ENCODE data around the gene CDC42SE1. TPM values are rescaled to one million over a fixed set of nuclear protein-coding genes. Genes with fewer than 3 reads are reported as not detected.

CDC42SE1 gene, protein sequence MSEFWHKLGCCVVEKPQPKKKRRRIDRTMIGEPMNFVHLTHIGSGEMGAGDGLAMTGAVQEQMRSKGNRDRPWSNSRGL
- 74.5 to 87.3 TPM (median 78.1 TPM) in 5 replicates for total RNA-seq (2022; extraction: Qiagen RNA extraction)

DNA sequence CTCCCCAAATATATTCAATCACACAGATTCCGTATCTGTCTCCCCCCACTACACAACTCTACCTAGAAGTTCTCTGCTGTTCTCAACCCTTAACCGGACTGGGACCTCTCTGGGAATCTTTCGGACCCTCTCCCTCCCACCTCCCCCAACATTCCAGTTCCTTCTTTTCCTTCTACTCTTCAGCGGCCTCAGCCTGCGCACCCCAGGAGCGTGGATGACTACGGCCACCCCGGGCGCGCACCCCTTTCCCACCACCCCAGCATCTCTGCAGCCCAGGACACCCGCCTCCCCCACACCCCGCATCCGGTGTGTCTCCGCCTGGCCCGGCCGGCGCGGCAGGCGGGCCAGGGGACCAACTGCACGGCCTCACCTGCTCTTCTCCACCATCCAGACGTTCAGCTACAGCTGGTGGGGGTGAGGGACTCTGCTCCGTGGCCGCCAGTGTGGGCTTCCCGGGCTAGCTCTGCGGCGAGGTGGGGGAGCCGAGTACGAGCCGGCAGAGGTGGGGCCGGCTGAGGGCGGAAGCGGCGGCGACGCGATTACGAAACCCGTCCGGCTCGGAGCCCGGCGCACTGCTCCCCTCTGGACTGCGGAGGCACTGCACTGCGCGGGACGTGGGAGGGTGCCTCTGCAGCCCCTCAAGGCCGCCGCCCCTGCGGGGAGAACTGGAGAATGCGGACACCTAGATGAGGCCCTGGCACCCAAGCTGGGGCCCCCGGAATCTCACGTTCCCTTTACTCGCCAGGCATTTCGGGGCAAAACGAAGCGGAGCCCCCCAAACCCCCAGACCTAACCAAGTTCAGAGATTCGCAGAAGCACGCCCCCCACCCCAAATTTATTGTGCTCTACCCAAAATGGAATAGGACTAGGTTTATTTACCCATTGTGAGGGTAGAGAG is at the start of gene CDC42SE1:
TSS of gene CDC42SE1 (minus strand) at position 514 of the 898 bp plus-strand sequence. CDS start 3,892 bp downstream, outside the sequence.

DNA sequence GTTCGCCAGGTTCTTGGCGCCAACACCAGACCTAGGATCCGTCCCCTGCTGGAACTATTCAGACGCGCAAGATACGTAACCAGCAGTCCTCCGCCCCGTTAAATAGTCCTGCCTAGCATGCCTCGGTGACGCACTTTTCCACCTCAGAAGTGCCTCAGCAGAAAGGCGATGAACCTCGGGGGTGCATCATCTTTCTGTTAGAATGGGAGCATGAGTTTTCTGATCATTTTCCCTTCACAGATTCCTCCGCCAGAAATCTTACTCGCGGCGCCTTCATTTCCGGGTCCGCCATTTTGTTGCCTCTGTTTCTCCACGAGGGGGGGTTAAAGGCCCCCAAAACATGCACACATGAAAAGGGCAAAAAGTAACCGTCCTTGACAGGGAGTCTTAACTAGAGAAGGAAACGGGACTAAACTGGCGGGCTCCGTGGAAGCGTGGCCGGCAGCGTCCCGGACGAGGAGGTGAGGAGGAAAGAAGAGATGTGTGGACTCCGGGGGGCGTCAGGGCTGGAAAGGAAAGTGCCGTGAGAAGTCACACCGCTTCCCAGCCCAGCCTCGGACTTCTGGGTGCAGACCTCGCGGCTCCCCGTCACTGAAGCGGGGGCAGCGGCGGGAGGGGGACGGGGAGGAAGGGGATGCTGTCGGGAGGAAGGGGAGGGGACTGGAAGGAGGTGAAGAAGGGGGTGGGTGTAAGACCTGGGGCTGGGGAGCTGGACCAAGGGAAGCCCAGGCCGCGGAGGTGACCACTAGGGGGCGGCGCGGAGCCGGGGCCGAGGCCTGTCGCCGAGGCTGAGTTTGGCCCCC is 11.3 kb upstream of the CDC42SE1 start, which contains the start of gene GABPB2:
TSS of gene GABPB2 (plus strand) at position 288 of the 803 bp plus-strand sequence. CDS start 17,429 bp downstream, outside the sequence.

GRCh38 chr1:151060007-151060656 is 710 bp upstream of the CDC42SE1 start, which contains the start of gene MLLT11:
Gene MLLT11 (plus strand): TSS chr1:151060397. CDS start chr1:151067225, 6,828 bp downstream.

GRCh38 chr1:151047591-151047924 is 11.9 kb downstream of the CDC42SE1 start, which contains the start of gene C1orf56:
Gene C1orf56 (plus strand): TSS chr1:151047751. CDS start chr1:151047848, 97 bp downstream.

DNA sequence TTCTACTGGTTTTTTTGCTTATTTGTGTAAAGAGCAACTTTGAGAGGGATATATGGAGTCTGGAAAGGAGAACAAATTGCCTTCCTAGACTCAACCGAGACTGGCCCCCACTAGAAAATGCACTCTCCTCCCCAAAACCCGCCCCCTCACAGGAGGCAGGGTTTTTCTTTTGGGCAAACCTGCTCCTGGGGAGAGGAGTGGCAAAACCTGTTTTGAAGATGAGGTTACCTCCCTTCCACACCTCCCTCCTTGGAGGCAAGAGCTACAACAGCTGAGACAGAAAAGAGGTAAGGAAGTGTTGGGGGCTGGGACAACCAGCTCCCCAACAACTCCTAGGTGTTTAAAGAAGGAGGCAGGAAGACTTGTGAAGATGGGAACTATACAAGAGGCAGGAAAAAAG is 23.1 kb downstream of the CDC42SE1 start, which contains the start of gene BNIPL:
TSS of gene BNIPL (plus strand) at position 231 of the 400 bp plus-strand sequence. CDS start at position 371, 140 bp downstream.

GRCh38 chr1:151008244-151009205 is 50.9 kb downstream of the CDC42SE1 start, which contains the start of gene PRUNE1:
Gene PRUNE1 (plus strand): TSS chr1:151008449. CDS start chr1:151008633, 184 bp downstream.

GRCh38 chr1:151006327-151007052 is 52.9 kb downstream of the CDC42SE1 start, which contains the start of gene MINDY1:
Gene MINDY1 (minus strand): TSS chr1:151006902. CDS start chr1:151002617, 4,285 bp downstream.

Other genes with a start within 250 kb of the CDC42SE1 start
- gene ARNT, start 183.0 kb downstream of the CDC42SE1 start, total RNA-seq (2022; extraction: Qiagen RNA extraction), result 10.6 to 13.1 TPM (median 12.2 TPM) in 5 replicates
- not detected in 5 replicates for gene CTXND2, start 172.5 kb downstream of the CDC42SE1 start, total RNA-seq (2022; extraction: Qiagen RNA extraction)
- gene SETDB1, start 133.3 kb downstream of the CDC42SE1 start, total RNA-seq (2022; extraction: Qiagen RNA extraction), result 20.7 to 23.2 TPM (median 21.6 TPM) in 5 replicates
- 230 to 240 TPM (median 231 TPM) in 5 replicates for gene CERS2, start 84.8 kb downstream of the CDC42SE1 start, total RNA-seq (2022; extraction: Qiagen RNA extraction)
- gene ANXA9, start 77.3 kb downstream of the CDC42SE1 start, total RNA-seq (2022; extraction: Qiagen RNA extraction), result 0.56 to 1.0 TPM (median 0.72 TPM) in 5 replicates
- gene MINDY1, start 52.7 kb downstream of the CDC42SE1 start, total RNA-seq (2022; extraction: Qiagen RNA extraction), result 2.4 to 3.5 TPM (median 3.1 TPM) in 5 replicates
- gene PRUNE1, start 51.2 kb downstream of the CDC42SE1 start, total RNA-seq (2022; extraction: Qiagen RNA extraction), result 12.1 to 17.8 TPM (median 16.5 TPM) in 5 replicates
- gene BNIPL, start 23.0 kb downstream of the CDC42SE1 start, total RNA-seq (2022; extraction: Qiagen RNA extraction), result 0.04 to 0.16 TPM (median 0.15 TPM) in 5 replicates
- 5.4 to 7.8 TPM (median 6.7 TPM) in 5 replicates for gene C1orf56, start 11.9 kb downstream of the CDC42SE1 start, total RNA-seq (2022; extraction: Qiagen RNA extraction)
- 12.0 to 14.2 TPM (median 13.9 TPM) in 5 replicates for gene MLLT11, start 775 bp upstream of the CDC42SE1 start, total RNA-seq (2022; extraction: Qiagen RNA extraction)
- gene GABPB2, start 11.1 kb upstream of the CDC42SE1 start, total RNA-seq (2022; extraction: Qiagen RNA extraction), result 2.5 to 3.3 TPM (median 2.9 TPM) in 5 replicates
- 1.2 to 2.4 TPM (median 1.8 TPM) in 5 replicates for gene SEMA6C, start 87.0 kb upstream of the CDC42SE1 start, total RNA-seq (2022; extraction: Qiagen RNA extraction)
- gene TNFAIP8L2, start 97.0 kb upstream of the CDC42SE1 start, total RNA-seq (2022; extraction: Qiagen RNA extraction), result not detected in 5 replicates
- 5.1 to 7.6 TPM (median 5.9 TPM) in 5 replicates for gene LYSMD1, start 106.3 kb upstream of the CDC42SE1 start, total RNA-seq (2022; extraction: Qiagen RNA extraction)
- 44.2 to 52.2 TPM (median 45.8 TPM) in 5 replicates for gene SCNM1, start 106.5 kb upstream of the CDC42SE1 start, total RNA-seq (2022; extraction: Qiagen RNA extraction)
- 0.24 to 0.29 TPM (median 0.28 TPM) in 3 of 5 replicates, not detected in the others for gene TMOD4, start 116.4 kb upstream of the CDC42SE1 start, total RNA-seq (2022; extraction: Qiagen RNA extraction)
- 45.3 to 64.3 TPM (median 46.2 TPM) in 5 replicates for gene VPS72, start 130.6 kb upstream of the CDC42SE1 start, total RNA-seq (2022; extraction: Qiagen RNA extraction)
- 49.3 to 62.2 TPM (median 52.8 TPM) in 5 replicates for gene PIP5K1A, start 138.9 kb upstream of the CDC42SE1 start, total RNA-seq (2022; extraction: Qiagen RNA extraction)
- 156 to 191 TPM (median 190 TPM) in 5 replicates for gene PSMD4, start 195.1 kb upstream of the CDC42SE1 start, total RNA-seq (2022; extraction: Qiagen RNA extraction)
- gene ZNF687, start 222.7 kb upstream of the CDC42SE1 start, total RNA-seq (2022; extraction: Qiagen RNA extraction), result 12.3 to 15.7 TPM (median 13.9 TPM) in 5 replicates

Data from A549 treated with AZD2906 at 1 μM for 4 hours (cell line).